Measurements from ENCODE around the gene ADAT2.

GRCh38 chr6:143478479-143479062, 28.1 kb upstream of the ADAT2 start:
- no peak for TF ChIP-seq YY1 (IDR thresholded peaks at IDR 0.05; ENCODE audit: insufficient read depth, insufficient read length)
- TF ChIP-seq ZNF274 (IDR thresholded peaks at IDR 0.05; ENCODE audit: low read depth, low read length) = no peak
- TF ChIP-seq SUZ12 (IDR thresholded peaks at IDR 0.05; ENCODE audit: extremely low read depth, insufficient read depth, insufficient read length) = no peak
